ENCODE results near the gene ZNF264.

Gene ZNF264

DNA sequence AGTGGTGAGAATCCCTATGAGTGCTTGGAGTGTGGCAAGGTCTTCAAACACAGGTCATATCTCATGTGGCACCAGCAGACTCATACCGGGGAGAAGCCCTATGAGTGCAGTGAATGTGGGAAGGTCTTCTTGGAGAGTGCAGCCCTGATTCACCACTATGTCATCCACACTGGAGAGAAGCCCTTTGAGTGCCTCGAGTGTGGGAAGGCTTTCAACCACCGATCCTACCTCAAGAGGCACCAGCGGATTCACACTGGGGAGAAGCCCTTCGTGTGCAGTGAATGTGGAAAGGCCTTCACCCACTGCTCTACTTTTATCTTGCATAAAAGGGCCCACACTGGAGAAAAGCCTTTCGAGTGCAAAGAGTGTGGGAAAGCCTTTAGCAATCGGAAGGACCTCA lies 20.8 kb downstream of the ZNF264 start:
- no peak for DNase-seq (ENCODE audit: low spot score)
- in situ Hi-C loops (cut with MboI; ENCODE audit: low sequenced_read_pairs, unreplicated experiment) = no loop called here
- TF ChIP-seq, protein P1, sequence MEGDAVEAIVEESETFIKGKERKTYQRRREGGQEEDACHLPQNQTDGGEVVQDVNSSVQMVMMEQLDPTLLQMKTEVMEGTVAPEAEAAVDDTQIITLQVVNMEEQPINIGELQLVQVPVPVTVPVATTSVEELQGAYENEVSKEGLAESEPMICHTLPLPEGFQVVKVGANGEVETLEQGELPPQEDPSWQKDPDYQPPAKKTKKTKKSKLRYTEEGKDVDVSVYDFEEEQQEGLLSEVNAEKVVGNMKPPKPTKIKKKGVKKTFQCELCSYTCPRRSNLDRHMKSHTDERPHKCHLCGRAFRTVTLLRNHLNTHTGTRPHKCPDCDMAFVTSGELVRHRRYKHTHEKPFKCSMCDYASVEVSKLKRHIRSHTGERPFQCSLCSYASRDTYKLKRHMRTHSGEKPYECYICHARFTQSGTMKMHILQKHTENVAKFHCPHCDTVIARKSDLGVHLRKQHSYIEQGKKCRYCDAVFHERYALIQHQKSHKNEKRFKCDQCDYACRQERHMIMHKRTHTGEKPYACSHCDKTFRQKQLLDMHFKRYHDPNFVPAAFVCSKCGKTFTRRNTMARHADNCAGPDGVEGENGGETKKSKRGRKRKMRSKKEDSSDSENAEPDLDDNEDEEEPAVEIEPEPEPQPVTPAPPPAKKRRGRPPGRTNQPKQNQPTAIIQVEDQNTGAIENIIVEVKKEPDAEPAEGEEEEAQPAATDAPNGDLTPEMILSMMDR (IDR thresholded peaks at IDR 0.05; ENCODE audit: borderline replicate concordance, control extremely low read depth, extremely low read depth, insufficient read depth, missing control alignments) = no peak

DNA sequence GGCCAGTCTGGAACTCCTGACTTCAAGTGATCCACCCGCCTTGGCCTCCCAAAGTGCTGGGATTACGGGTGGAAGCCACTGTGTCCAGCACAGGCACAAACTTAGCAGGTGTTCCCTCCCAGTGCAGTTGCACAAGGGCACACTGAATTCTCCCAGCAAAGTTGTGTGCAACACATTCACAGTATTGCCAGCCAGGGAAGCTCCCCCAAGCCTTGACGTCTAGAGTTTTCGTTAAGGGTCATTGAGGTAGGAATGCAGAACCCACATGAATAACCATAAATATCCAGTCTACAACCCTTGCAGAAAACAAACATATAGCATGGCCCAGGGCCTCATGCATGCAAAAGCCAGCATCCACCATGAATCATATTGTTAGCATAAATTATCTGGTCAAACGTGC lies 36.2 kb downstream of the ZNF264 start:
- TF ChIP-seq, protein P1 (IDR thresholded peaks at IDR 0.05; ENCODE audit: borderline replicate concordance, control extremely low read depth, extremely low read depth, insufficient read depth, missing control alignments) = no peak
- no peak for DNase-seq (ENCODE audit: low spot score)
- in situ Hi-C loops (cut with MboI; ENCODE audit: low sequenced_read_pairs, unreplicated experiment) = no loop called here

DNA sequence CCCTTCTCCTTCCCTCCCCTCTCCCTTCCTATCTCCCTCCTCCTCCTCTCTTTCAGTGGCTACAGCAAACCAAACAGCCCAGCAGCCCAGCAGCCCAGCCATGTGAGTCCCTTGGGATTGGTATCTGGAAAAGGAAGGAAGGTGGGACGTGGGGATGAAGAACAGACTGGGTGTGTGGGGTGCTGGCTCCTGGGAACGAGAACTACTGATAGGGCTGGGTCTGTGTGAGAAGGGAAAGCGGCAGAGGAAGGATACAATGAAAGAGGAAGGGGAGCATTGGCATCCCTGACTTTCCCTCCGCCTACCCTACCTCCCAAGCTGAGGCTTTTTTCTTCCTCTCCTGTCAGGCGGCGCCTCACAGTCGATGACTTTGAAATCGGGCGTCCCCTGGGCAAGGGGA lies 40.4 kb downstream of the ZNF264 start:
- TF ChIP-seq, protein P1 (IDR thresholded peaks at IDR 0.05; ENCODE audit: borderline replicate concordance, control extremely low read depth, extremely low read depth, insufficient read depth, missing control alignments) = no peak
- in situ Hi-C loops (cut with MboI; ENCODE audit: low sequenced_read_pairs, unreplicated experiment) = no loop called here

DNA sequence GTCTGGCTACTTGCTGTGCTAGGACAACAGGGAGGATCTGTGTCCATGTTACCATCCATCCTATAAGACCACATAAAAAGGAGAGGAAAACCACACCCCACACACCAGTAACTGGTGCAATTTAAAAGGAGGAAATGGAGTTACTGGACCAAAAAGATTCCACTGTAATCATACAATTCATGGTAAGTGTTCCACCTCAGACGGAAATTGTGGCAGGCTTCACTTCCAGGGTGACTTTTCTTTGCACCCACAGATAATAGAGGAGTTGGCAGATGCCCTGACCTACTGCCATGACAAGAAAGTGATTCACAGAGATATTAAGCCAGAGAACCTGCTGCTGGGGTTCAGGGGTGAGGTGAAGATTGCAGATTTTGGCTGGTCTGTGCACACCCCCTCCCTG lies 41.9 kb downstream of the ZNF264 start:
- no peak for DNase-seq (ENCODE audit: low spot score)
- TF ChIP-seq, protein P1 (IDR thresholded peaks at IDR 0.05; ENCODE audit: borderline replicate concordance, control extremely low read depth, extremely low read depth, insufficient read depth, missing control alignments) = no peak
- in situ Hi-C loops (cut with MboI; ENCODE audit: low sequenced_read_pairs, unreplicated experiment) = no loop called here

More for the DNA sequence above, 40.4 kb downstream of the ZNF264 start:
- no peak for DNase-seq (ENCODE audit: low spot score)

DNA sequence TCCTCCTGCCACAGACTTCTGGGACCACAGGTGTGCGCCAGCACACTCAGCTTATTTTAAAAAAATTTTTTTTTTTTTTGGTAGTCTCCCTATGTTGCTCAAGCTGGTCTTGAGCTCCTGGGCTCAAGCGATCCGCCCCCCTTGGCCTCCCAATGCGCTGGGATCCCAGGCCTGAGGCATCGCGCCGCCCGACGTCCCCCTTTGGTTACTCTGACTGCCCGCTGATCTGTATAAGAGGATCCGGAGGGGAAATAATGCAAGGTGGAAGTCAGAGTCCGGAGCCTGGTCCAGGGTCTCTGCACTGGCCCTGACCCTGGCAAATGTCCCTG lies 48.6 kb downstream of the ZNF264 start:
- DNase-seq (ENCODE audit: low spot score) = no peak
- in situ Hi-C loops (cut with MboI; ENCODE audit: low sequenced_read_pairs, unreplicated experiment) = no loop called here
- TF ChIP-seq, protein P1 (IDR thresholded peaks at IDR 0.05; ENCODE audit: borderline replicate concordance, control extremely low read depth, extremely low read depth, insufficient read depth, missing control alignments) = no peak

DNA sequence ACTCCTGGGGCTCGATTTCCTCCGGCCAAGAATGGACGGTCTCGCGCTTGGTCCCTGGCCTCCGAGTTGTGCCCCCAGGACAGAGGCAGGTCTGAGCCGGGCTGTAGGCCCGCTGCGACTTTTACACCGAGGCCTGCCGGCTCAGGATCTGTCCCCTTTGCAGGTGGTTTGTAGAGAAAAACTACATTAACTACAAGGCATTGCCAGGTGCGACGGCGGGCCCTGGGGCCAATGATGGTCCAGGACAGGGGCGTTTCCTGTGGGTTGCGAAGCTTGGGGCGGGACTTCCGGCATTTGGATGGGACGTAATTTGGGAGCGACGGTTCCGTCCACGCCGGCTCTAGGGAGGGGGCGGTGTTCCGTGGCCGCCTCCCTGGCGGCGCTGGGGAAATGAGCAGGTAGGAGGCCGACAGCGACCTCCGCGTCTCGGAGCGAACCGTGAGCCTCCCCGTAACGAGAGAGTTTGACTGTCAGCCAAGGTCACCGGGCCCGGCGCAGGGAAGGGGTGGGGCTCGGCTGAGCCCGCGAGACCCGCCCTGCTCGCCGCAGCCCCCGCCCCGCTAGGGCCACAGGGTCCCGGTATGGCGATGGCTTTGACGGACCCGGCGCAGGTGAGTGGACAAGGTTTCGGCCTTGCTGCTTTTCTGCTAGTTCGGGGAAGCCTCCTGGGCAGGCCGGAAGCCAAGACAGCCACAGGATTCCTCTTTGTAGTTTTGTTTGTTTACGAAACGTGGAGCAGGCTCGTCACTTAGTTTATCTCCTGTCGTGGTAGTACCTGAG lies 49.2 kb downstream of the ZNF264 start, which contains the start of gene ZNF805:
Gene ZNF805 (plus strand): TSS at position 322 of the 780 bp plus-strand sequence. CDS start 260 bp downstream, at position 582.
- peak; percentile 98 for DNase-seq (ENCODE audit: low spot score)
- TF ChIP-seq, protein P1 (IDR thresholded peaks at IDR 0.05; ENCODE audit: borderline replicate concordance, control extremely low read depth, extremely low read depth, insufficient read depth, missing control alignments) = no peak
- in situ Hi-C loops (cut with MboI; ENCODE audit: low sequenced_read_pairs, unreplicated experiment) = no loop called here
